H9 (cell line): ENCODE measurements around the gene SUPT20H. TPM values are rescaled to one million over a fixed set of nuclear protein-coding genes. Genes with fewer than 3 reads are reported as not detected.

ENCODE experiments used
- DNase-seq: peaks from one replicate; pipeline ENCODE4 v3.0.0-alpha.2; 2017
- H2AFZ ChIP-seq: one replicate; pipeline ENCODE4 v1.6.1; 2013; ENCODE audit warnings: mild to moderate bottlenecking, low read length, control low read depth, moderate library complexity
- H2AK5ac ChIP-seq: 2 replicates; pipeline ENCODE4 v1.6.1; 2013; ENCODE audit warnings: low read length, control low read depth, mixed read lengths; ENCODE audit not compliant: insufficient read length
- H2BK120ac ChIP-seq: one replicate; pipeline ENCODE4 v1.6.1; 2013; ENCODE audit warnings: low read depth, mild to moderate bottlenecking, low read length, control low read depth, inconsistent platforms; ENCODE audit not compliant: poor library complexity, severe bottlenecking
- H2BK12ac ChIP-seq: 2 replicates; pipeline ENCODE4 v1.6.1; 2013; ENCODE audit warnings: low read length, control low read depth, mixed read lengths, low read depth; ENCODE audit not compliant: insufficient read length
- H2BK15ac ChIP-seq: 2 replicates; pipeline ENCODE4 v1.6.1; 2013; ENCODE audit warnings: low read depth, low read length, control low read depth
- H2BK20ac ChIP-seq: one replicate; pipeline ENCODE4 v1.6.1; 2013; ENCODE audit warnings: low read depth, mild to moderate bottlenecking, low read length, control low read depth, inconsistent platforms; ENCODE audit not compliant: poor library complexity, severe bottlenecking
- H2BK5ac ChIP-seq: 2 replicates; pipeline ENCODE4 v1.6.1; 2013; ENCODE audit warnings: low read length, control low read depth, mixed read lengths; ENCODE audit not compliant: insufficient read length
- H3K14ac ChIP-seq: 2 replicates; pipeline ENCODE4 v1.6.1; 2013; ENCODE audit warnings: low read length, control low read depth; ENCODE audit not compliant: insufficient read depth
- H3K18ac ChIP-seq: 2 replicates; pipeline ENCODE4 v1.6.1; 2013; ENCODE audit warnings: low read depth, mild to moderate bottlenecking, mixed read lengths, low read length, control low read depth; ENCODE audit not compliant: insufficient read length
- H3K23ac ChIP-seq: 2 replicates; pipeline ENCODE4 v1.6.1; 2013; ENCODE audit warnings: low read length, control low read depth, mixed read lengths, low read depth; ENCODE audit not compliant: insufficient read length
- H3K23me2 ChIP-seq: 2 replicates; pipeline ENCODE4 v1.6.1; 2013; ENCODE audit warnings: low read depth, mild to moderate bottlenecking, mixed read lengths, low read length, control low read depth; ENCODE audit not compliant: insufficient read length, poor library complexity, severe bottlenecking
- H3K27ac ChIP-seq: 2 replicates; pipeline ENCODE4 v1.5.1; 2013; ENCODE audit warnings: low read length, control low read depth, mixed read lengths, low read depth; ENCODE audit not compliant: insufficient read length
- H3K27me3 ChIP-seq: 2 replicates; pipeline ENCODE4 v1.6.1; 2013; ENCODE audit warnings: low read length, control low read depth, inconsistent platforms; ENCODE audit not compliant: insufficient read depth
- H3K4ac ChIP-seq: 2 replicates; pipeline ENCODE4 v1.6.1; 2013; ENCODE audit warnings: low read depth, mild to moderate bottlenecking, control low read depth, inconsistent platforms, low read length, moderate library complexity
- H3K4me1 ChIP-seq: 2 replicates; pipeline ENCODE4 v1.6.1; 2013; ENCODE audit warnings: low read length, control low read depth, inconsistent platforms; ENCODE audit not compliant: insufficient read depth
- H3K4me2 ChIP-seq: 2 replicates; pipeline ENCODE4 v1.6.1; 2013; ENCODE audit warnings: low read length, control low read depth, mixed read lengths; ENCODE audit not compliant: insufficient read length, insufficient read depth
- H3K56ac ChIP-seq: 2 replicates; pipeline ENCODE4 v1.6.1; 2013; ENCODE audit warnings: low read depth, mild to moderate bottlenecking, mixed read lengths, low read length, control low read depth; ENCODE audit not compliant: insufficient read length
- H3K79me1 ChIP-seq: 2 replicates; pipeline ENCODE4 v1.6.1; 2013; ENCODE audit warnings: low read depth, mild to moderate bottlenecking, moderate library complexity, low read length, control low read depth, inconsistent platforms; ENCODE audit not compliant: insufficient read depth, poor library complexity, severe bottlenecking
- H3K79me2 ChIP-seq: 2 replicates; pipeline ENCODE4 v1.6.1; 2013; ENCODE audit warnings: low read length, control low read depth, inconsistent platforms; ENCODE audit not compliant: insufficient read depth
- H3K9ac ChIP-seq: 2 replicates; pipeline ENCODE4 v1.6.1; 2013; ENCODE audit warnings: low read length, control low read depth, mixed read lengths; ENCODE audit not compliant: insufficient read length; ENCODE audit errors: extremely low read depth
- H3K9me3 ChIP-seq: one replicate; pipeline ENCODE4 v1.6.1; 2013; ENCODE audit warnings: low read depth, low read length, inconsistent platforms; ENCODE audit not compliant: control insufficient read depth
- H3T11ph ChIP-seq: one replicate; pipeline ENCODE4 v1.6.1; 2013; ENCODE audit warnings: mild to moderate bottlenecking, low read length, control low read depth, inconsistent platforms
- H4K20me1 ChIP-seq: one replicate; pipeline ENCODE4 v1.6.1; 2013; ENCODE audit not compliant: control insufficient read depth, insufficient read length, insufficient read depth
- H4K5ac ChIP-seq: 2 replicates; pipeline ENCODE4 v1.6.1; 2013; ENCODE audit warnings: low read depth, mild to moderate bottlenecking, mixed read lengths, low read length, control low read depth; ENCODE audit not compliant: insufficient read length
- H4K8ac ChIP-seq: replicated peaks from 2 replicates; pipeline ENCODE4 v1.6.1; 2013; ENCODE audit warnings: low read length, control low read depth, mixed read lengths, low read depth; ENCODE audit not compliant: insufficient read length
- H4K91ac ChIP-seq: 2 replicates; pipeline ENCODE4 v1.6.1; 2013; ENCODE audit warnings: low read depth, mild to moderate bottlenecking, moderate library complexity, mixed read lengths, low read length, control low read depth; ENCODE audit not compliant: insufficient read length
- H3K27ac Mint-ChIP-seq, 3 experiments: 2 replicates in 2 of 3; 3 replicates in 1 of 3; pipeline ENCODE4 v1.8.0; 2020 to 2021; ENCODE audit warnings: mixed read lengths in 3 of 3, mild to moderate bottlenecking in 1 of 3, moderate library complexity in 1 of 3
- H3K27me3 Mint-ChIP-seq: 2 replicates; pipeline ENCODE4 v1.8.0; 2021; ENCODE audit warnings: low read depth, mild to moderate bottlenecking, moderate library complexity, mixed read lengths
- H3K36me3 Mint-ChIP-seq, 3 experiments: 2 replicates in 2 of 3; 3 replicates in 1 of 3; pipeline ENCODE4 v1.8.0; 2020 to 2021; ENCODE audit warnings: low read depth in 3 of 3, mixed read lengths in 3 of 3; ENCODE audit not compliant: insufficient read depth in 1 of 3
- H3K4me1 Mint-ChIP-seq, 2 experiments: 2 replicates each; pipeline ENCODE4 v1.8.0; 2020; ENCODE audit warnings: mixed read lengths in 2 of 2
- H3K4me3 Mint-ChIP-seq, 2 experiments: 2 replicates in 1 of 2; 3 replicates in 1 of 2; pipeline ENCODE4 v1.8.0; 2020 to 2021; ENCODE audit warnings: mild to moderate bottlenecking in 2 of 2, mixed read lengths in 2 of 2, moderate library complexity in 1 of 2
- H3K9me3 Mint-ChIP-seq, 2 experiments: 2 replicates in 1 of 2; 3 replicates in 1 of 2; pipeline ENCODE4 v1.8.0; 2020; ENCODE audit warnings: mild to moderate bottlenecking in 2 of 2, mixed read lengths in 2 of 2, moderate library complexity in 1 of 2
- WGBS: extraction: QIAGEN DNeasy Blood & Tissue Kit; methylation state at CpG from one replicate; pipeline ENCODE4 v1.1.7; 2013; ENCODE audit warnings: missing lambda C conversion rate, low lambda C conversion rate, mixed read lengths; ENCODE audit not compliant: insufficient read length; ENCODE audit errors: extremely low coverage; 5-methylcytosine and 5-hydroxymethylcytosine counted together
- total RNA-seq: library from RNA; stranded (reverse); gene quantifications from 2 replicates; pipeline ENCODE4 v1.2.1, GENCODE V29; 2021
- TF ChIP-seq, protein P1 (sequence below): fragments of 200-600 bp; sonication (generic); conservative IDR thresholded peaks from 3 replicates; pipeline ENCODE4 v1.8.0; 2021; ENCODE audit warnings: antibody characterized with exemption, mild to moderate bottlenecking

The SUPT20H gene
- total RNA-seq, 1 experiment from 2014 or later, result 59.5 TPM

DNA sequence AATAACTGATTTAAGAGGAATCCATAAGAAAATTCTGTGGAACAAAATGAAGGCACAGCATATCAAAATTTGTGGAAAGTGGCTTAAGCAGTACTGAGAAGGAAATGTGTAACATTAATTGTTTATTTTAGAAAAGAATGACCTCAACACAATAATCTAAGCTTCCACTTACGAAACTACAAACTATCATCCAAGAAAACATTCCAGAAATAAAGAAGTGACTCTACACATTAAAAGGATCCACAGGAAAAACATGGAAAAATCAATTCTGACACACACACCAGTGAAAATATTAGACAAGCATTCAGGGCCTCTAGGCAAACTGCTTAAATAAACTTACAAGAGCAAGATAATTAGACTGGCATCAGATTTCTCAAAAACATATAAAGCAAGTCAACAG lies 44.9 kb downstream of the SUPT20H start:
- no peaks in the 10 kb centered on the region for H3K79me1 ChIP-seq
- no peak overlapping the region for H2BK15ac ChIP-seq
- no peak overlapping the region for H3K4ac ChIP-seq
- H4K8ac ChIP-seq, result no peak overlapping the region
- H3K79me2 ChIP-seq, result no peaks in the 10 kb centered on the region
- Mint-ChIP-seq H3K27me3 (no peaks in the 10 kb centered on the region), H3K4me1 (no peaks in the 10 kb centered on the region), H3K9me3 (no peaks in the 10 kb centered on the region), H3K36me3 (peaks cover 28 to 62% (median 55%) of the 10 kb centered on the region in 3 experiments; a peak in 6 of 7 replicates), H3K4me3 (no peak overlapping the region), H3K27ac (peak overlapping the region in 1 of 3 experiments; percentile 39; a peak in 1 of 7 replicates)
- no peaks in the 10 kb centered on the region for H4K20me1 ChIP-seq
- H3K9me3 ChIP-seq, result no peaks in the 10 kb centered on the region
- no peak overlapping the region for H3K18ac ChIP-seq
- H3K23me2 ChIP-seq, result no peaks in the 10 kb centered on the region
- H3K27me3 ChIP-seq, result no peaks in the 10 kb centered on the region
- H2BK20ac ChIP-seq, result no peak overlapping the region
- H3K9ac ChIP-seq, result no peak overlapping the region
- H3K56ac ChIP-seq, result no peak overlapping the region
- no peak overlapping the region for H3K4me2 ChIP-seq
- no peak overlapping the region for H2BK120ac ChIP-seq
- no peak overlapping the region for H4K5ac ChIP-seq
- H3T11ph ChIP-seq, result no peak overlapping the region
- no CpG with 5 or more reads among the region's 1 CpG for WGBS
- no peak overlapping the region for H3K23ac ChIP-seq
- no peak overlapping the region for H2AK5ac ChIP-seq
- H4K91ac ChIP-seq, result no peak overlapping the region
- no peak overlapping the region for H3K27ac ChIP-seq
- H2AFZ ChIP-seq, result no peak overlapping the region
- H3K4me1 ChIP-seq, result no peaks in the 10 kb centered on the region
- no peak overlapping the region for H2BK5ac ChIP-seq
- TF ChIP-seq, protein P1, sequence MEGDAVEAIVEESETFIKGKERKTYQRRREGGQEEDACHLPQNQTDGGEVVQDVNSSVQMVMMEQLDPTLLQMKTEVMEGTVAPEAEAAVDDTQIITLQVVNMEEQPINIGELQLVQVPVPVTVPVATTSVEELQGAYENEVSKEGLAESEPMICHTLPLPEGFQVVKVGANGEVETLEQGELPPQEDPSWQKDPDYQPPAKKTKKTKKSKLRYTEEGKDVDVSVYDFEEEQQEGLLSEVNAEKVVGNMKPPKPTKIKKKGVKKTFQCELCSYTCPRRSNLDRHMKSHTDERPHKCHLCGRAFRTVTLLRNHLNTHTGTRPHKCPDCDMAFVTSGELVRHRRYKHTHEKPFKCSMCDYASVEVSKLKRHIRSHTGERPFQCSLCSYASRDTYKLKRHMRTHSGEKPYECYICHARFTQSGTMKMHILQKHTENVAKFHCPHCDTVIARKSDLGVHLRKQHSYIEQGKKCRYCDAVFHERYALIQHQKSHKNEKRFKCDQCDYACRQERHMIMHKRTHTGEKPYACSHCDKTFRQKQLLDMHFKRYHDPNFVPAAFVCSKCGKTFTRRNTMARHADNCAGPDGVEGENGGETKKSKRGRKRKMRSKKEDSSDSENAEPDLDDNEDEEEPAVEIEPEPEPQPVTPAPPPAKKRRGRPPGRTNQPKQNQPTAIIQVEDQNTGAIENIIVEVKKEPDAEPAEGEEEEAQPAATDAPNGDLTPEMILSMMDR, result no peak
- H2BK12ac ChIP-seq, result no peak overlapping the region
- H3K14ac ChIP-seq, result no peak overlapping the region
- no peak for DNase-seq
